DMS153 treated with DMSO at 0.1 percent for 48 hours (cell line): ENCODE results near the gene CCR9.

ENCODE experiments used
- DNase-seq: peaks from one replicate; lab custom pipeline; 2025; ENCODE audit not compliant: unreplicated experiment; lab: John Stamatoyannopoulos, UW

The CCR9 gene

DNA sequence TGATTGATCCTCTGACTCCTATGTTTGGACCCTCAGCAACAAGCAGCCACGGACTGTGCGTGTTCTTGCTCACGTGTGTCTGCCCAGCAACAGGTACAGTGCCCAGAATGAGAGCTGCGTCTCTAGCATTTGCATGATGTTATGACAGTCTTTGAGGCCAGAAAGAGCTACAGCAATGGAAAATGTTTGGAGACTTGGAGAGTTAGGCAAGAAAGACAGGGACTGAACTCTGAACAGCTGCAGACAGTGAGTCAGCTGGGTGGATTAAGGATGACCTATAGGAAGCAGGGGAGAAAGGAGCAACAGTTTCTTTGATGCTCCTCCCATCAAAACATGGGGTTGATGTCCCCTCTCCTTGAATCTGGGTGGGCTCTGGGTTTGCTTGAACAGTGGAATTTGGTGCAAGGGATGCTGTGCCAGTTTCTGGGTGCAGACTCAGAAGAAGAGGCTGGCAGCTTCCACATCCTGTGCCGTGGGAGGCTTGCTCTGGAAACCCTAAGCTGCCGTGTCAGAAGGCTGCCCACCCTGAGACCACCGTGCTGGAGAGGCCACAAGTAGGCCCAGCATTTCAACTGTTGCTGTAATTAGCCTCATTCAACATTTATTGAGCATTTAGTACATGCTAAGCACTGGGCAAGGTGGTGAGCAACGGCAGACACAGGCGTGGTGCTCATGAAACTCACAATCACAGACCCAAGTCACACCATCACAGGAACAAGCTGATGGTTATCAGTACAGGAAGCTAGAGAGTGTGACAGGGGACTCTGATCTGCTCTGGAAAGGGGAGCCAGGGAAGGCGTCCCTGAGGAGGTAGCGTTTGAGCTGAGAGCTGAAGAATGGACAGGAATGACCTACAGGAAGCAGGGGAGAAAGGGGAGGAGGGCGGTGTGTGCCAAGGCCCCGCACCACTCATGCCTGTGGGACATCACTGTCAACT lies 21.7 kb downstream of the CCR9 start:
- DNase-seq, result no peak

DNA sequence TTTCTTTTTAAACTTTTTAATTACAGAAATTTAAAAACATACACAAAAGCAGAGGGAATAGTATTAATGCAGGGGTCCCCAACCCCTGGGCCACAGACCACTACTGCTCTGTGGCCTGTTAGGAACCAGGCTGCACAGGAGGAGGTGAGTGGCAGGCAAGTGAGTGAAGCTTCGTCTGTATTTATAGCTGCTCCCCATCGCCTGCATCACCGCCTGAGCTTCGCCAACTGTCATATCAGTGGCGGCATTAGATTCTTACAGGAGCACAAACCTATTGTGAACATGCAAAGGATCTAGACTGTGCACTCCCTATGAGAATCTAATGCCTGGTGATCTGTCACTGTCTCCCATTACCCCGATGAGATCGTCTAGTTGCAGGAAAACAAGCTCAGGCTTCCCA lies 22.4 kb downstream of the CCR9 start:
- DNase-seq, result no peak

DNA sequence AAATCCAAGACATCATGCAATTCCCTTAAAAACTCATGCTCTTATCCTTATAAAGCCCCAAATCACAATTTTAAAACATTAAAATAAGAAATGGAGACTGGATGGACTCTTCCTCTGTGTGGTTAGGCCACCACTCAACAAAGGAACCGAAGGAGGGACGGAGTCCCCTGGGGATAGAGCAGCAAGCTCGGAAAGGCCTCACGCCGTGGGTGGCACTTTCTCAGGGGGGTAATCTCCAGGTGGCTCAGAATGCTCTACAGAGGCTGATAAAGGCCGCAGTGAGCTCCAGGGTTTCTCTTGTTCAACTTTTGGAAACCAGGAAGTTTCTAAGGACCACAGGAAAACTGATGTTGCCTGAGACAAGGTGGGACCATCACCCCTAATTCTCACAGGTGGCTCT lies 23.2 kb downstream of the CCR9 start:
- DNase-seq, result no peak

DNA sequence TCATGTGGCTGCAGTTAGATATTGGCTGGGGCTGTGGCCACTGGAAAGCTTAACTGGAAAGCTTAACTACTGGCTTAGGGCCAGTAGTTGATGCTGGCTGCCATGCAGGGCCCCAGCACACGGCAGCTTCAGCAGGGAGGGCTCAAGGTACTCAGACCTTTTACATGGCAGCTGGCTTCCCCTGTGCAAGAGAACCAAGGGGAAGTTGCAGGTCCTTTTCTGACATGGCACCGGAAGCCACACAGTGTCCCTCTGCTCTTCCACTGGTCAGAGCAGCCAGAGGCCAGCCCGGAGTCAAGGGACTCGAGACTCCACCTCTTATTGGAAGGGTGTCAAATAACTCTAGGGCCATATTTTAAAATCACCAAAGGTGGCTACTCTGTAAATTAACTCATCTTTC lies 24.5 kb downstream of the CCR9 start:
- no peak for DNase-seq

DNA sequence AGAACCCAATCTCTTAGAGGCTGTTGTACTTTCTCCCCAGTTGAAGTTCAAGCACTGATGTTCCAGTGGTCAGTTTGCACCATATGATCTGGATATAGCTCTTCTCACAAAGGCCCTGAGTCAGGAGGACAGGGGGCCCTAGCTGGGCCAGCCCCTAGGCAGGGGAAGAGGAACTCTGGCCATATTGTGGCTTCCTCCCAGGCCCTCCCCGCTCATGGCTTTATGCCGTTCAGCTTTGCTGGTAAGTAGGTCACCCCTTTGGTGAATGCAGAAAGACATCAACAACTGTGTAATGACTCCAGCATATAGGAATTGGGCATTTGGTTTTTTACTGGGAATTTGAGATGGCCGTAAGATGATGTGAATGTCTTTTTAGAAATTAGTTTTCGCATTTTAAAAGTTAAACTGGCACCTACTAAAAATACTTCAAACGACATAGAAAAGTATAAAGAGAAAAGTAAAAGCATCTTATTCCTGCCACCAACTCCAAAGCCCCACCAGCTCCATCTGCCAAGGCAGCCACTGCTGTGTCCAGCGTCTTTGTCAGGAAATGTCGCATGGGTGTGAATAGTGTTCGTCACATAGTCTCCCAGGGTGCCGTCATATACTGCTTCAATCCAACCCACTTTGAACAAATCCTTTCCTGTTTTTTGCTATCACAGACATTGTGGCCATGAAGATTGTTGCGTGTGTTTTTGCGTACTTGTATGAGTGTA lies 25.3 kb downstream of the CCR9 start:
- no peak for DNase-seq

DNA sequence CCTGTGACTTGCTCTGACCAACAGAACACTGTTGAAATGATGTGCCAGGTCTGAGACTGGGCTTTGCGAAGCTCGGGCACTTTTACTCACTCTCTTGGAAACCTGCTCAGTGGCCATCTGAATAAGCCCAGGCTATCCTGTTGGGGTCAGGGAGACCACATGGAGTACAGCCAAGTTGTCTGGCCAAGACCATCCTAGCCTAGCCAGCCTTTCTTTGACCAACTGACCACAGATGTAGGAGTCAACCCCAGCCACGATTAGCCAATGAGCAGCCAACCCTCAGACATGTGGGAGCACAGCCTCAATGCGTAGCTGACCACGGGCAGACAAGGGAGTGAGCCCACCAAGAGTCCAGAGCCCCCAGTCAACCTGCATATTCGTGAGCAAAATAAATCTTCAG lies 26.1 kb downstream of the CCR9 start:
- DNase-seq, result no peak

DNA sequence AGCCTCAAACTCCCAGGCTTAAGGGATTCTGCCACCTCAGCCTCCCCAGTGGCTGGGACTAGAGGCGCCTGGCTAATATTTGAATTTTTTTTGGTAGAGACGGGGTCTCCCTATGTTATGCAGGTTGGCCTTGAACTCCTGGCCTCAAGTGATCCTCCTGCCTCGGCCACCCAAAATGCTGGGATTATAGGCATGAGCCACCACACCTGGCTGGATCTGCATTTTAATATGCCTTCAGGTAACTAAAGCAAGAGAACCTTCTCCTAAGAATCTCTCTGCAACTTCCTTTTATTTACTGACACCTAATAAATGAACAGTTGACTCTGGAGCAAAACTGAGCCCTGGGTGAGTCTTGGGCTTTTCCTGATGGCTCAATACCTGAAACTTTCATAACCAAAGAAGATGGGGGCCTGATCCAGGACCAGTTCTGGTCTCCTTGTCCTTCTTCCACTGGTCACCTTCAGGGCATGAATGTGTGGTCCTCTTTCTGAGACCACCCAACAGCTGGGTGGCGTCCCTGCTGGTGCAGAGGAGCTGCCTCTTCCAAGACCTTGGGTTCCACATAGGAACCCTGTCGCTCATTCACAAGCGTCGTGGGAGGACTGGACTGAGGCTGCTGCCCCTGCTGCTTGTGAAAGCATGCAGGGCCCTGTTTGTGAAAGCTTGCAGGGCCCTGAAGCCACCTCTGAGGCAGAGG lies 28.2 kb downstream of the CCR9 start:
- no peak for DNase-seq

DNA sequence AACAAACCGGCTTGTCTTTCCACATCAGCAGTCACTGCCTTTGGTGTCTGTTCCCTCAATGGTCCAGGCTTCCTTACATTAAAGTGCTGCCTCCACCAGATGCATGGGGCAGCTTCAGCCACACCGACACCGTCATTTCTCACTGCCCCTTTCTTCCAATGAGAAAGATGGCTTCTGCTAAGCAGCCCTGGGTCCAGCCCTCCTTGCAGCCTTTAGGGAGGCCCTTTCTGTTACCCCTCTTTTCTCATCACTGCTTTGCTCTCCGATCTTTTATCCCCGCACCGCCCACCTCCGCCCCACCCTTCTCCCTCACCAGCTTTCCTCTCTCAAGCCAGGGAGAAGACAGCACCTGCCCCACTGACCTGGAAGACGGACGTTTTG lies 28.7 kb downstream of the CCR9 start:
- no peak for DNase-seq

DNA sequence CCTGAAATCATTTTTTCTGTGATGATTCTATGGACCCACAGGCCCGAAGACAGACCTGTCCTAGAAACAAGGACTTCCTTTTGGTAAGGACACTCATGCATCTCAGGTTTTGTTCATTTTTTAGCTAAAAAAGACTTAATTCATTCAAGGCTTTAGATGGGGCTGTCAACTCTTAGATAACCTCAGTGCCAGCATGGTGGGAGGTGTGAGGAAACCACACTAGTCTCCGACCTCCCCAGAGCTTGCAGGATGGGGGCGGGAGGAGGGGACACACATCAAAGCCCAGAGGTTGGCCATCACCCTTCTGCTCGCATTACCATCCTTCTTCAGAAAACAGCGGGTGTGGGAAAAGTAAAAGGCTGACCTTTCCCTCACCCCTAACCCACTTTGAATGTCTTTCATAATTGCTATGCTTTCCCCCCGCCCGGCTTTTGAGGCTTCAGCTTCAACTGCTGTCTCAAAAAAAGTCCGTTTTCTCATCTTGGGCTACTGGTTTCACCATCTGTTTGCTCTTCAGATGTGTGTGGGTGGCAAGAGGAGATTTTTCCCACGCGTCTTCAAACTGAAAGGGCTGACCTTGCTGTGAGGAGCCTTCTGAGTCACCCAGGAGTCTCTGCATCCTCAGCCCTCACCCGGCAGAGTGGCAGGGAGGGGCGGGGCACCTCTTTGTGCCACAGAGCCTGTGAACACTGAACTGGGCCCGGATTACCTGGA lies 29.3 kb downstream of the CCR9 start:
- no peak for DNase-seq

DNA sequence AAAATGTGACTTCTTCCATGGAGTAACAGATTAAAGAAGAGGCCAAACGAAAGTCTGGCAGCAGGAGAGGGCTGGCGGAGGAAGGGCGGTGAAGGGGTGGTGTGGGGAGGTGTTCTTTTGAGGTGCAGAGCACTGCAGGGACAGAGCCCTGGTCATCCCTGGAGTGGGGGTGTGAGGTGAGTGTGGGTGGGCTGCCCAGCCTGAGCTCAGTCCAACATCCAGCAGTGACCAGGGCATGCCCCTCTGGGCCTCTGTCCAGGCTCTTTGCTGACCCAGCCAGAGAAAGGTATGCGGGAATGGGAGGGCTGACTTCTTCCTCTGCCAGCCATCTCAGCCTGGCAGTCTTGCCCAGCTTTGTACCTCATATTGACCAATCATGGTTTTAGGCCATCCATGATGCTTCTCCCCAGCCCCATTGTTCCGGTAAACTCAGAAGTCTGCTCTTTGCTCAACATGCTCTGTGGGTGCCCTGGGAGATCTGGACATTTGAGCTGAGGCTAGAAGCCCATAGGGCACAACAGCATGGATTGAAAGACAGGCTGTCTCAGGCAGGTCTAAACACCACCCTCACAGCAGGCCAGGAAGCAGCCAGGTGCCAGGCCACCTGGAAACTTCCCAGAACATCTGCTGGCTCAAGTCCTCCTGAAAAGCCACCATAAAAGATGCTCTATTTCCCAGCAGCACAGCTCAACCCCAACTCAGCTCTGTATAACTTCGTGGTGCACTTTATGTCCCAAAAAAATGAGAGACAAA lies 31.0 kb downstream of the CCR9 start:
- no peak for DNase-seq

DNA sequence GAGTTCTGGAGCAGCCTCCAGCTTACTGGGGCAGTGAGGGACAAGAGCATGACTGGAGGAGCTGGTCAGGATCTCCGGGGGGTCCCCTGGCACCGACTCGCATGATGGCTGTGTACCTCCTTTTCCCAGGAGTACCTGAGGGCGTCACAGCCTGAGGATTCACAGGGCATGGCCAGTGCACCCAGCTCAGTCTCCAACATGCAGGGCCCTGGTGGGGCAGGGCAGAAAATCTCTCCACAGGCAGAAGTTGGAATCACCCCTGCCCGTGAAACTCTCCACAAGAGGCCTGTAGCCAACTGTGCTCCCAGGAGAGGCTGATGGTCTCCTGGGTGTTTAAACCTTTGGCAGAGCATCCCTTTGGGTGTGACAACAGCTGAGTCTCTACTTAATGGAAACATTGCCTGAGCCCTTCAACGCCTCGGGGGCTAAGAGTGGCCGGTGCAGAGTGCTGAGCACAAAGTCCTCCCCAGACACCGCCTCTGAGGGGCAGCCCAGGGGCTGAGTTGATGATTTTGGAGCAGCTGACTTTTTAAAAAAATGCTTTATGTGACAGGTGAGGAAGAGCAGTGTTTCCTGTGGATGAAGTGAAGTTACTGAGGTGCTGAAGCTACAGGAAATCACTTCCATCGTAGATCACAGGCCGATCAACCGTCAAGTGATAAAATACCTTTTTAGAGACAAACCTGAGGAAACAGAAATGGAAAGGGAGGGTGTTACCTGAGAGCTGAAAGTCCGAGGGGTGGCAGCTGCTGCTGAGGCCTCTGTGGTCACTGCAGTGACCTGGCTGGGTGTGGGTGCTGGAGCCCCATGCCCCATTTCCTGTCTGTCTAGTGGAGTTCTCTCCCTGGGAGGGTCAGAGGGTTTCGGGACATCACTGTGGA lies 35.1 kb downstream of the CCR9 start:
- DNase-seq, result no peak

DNA sequence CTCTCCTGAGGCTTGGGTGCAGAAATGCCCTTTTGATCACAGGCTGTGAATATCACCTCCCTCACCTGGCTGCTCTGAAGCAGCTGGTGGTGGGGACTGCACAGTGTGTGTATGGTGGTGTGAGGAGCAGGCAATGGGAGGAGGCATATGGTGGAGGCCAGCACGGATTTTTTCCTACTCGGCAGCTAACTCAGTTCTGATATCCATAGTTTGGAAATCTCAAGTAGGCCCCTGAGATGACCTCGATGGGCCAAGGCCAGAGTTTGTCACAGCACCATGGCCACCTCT lies 35.6 kb downstream of the CCR9 start:
- DNase-seq, result no peak

DNA sequence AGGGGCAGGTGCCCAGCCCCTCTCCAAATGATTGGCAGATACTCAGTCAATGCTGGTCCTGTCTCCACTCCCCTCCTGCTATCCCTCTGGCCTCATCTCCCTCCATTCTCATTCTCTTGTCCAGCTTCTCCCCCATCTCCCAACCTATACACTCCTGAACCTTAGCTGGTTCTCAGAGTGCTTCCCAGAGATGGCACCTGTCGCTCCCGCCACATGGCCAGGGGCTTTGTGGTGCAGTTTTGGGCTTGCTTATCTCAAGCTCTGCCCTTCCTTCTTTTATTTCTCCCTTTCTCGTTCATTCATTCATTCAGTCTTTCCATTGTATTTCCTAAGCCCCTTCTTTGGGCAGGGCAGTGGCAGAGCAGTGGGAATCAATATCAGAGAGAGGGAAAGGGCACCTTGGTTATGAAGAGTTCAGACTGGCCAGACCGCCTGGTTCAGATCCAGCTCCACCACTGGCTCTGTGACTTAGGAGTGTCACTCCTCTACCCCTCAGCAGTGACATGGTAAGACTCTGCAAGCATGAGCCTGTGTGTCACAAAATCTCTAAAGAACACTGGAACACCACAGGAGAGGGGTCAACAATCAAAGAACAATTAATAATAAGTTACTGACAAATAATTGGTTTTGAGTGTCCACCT lies 36.7 kb downstream of the CCR9 start:
- DNase-seq, result no peak

DNA sequence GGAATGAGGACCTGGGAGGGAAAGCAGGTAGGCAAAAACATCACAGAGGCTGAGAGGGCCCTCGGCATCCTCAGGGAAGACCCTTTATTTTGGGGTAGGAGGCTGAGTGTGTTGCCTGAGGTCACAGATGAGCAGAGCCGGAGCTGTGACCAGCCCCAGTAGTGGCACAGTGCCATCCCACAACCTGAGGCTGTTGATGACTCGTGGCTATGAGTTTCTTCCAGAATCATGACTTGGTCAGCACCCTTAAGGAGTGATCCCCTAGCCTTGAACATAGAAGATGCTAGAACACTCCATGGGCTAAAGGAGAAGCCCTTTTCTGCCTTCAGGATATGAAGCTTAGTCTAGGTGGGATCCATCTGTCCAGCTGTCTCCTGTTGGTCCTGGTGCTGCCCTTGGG lies 37.4 kb downstream of the CCR9 start:
- DNase-seq, result no peak

DNA sequence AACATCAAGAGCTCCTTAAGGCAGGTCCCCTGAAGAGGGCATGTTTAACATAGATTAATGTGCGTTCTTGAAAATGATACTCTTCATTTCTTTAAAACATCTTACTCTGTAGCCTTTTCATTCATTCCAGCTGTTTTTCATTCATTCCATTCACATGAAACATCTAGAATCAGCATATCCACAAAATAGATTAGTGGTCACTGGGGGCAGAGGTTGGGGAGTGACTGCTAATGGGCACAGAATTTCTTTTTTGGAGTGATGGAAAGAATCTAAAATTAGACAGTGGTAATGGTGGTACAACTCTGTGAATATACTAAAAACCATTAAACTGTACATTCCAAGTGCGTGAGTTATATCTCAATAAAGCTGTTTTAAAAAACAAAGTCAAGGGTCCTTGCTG lies 41.5 kb downstream of the CCR9 start:
- no peak for DNase-seq

DNA sequence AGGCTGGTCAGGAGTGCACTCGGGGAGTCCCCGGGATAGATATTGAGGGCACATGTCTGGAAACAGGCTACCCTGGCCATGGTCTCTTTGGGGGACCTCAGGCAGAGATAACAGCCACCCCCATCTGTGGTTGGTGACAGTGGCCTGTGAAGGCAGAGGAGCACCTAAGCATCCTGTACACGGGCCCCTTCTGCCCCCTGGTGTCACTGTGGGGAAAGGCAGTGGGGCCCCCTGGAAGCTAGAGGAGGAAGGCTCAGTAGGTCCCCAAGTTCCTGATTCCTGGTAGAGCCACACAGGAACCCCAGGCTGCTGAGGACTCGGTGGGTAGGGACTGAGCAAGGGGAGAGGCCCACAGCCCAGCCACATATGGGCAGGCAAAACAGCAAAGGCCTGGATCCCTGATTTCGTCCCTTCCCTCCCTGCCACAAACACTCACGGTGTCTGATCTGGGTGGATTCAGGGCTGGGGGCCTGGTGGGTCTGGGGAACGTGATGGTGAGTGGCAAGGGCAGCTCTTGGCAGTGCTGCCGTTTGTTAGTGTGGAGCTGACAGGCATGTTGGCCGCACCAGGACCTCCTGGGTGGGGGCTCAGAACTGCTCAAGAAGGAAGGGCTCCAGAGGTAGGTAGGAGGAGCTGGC lies 42.8 kb downstream of the CCR9 start:
- DNase-seq, result no peak

DNA sequence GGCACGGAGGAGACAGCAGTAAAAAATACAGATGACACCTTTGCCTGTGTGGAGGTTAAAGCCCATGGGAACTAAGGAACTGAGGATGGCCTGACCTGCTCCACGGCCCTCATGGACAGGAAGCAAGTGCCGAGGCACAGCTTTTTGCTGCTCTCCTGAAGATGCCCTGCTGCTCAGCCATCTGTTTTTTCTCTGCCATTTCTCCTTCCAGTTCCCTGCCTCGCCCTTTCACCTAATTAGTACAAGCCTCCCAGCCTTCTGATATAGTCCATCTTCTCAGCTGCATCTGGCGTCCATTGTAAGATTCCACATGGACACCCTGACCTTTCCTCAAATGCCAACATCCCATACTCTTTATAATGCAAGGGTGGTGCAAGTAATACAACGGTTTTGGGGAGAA lies 45.2 kb downstream of the CCR9 start:
- no peak for DNase-seq

DNA sequence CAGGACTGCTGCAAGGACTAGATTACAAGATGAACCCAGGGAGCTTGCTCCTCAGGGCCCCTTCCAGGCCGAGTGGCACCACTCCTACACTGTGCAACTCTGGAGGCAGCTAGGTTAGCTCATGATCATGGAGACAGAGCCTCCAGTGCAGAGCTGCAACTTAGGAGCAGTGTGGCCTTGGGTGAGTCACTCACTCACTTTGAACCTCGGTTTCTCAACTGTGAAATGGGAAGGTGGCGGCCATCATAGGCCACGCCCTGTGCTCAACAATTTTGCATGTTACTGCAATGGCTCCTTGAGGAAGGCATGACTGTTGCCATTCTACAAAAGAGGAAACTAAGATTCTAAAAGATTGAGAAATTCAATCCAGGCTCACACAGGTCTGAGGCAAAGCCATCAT lies 45.8 kb downstream of the CCR9 start:
- no peak for DNase-seq

DNA sequence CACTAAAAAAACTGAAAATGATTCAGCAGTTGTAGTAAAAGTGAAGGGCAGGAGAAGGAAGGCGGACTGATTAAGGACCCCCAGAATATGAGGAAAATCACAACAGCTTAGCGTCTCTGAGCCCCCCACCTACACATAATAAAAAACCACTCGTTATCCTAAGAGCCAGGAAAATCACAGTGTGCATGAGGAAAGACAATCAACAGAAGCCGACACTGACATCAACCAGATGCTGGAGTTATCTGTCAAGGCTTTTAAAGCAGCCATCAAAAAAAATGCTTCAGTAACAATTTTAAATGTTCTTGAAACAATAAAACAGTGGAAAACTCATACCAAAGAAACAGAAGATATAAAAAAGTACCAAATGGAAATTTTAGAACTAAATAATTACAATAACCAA lies 47.2 kb downstream of the CCR9 start:
- no peak for DNase-seq
